Right renal cortex interstitium (tissue), 3 donors: ENCODE results near the gene CXCL13. TPM values are rescaled to one million over a fixed set of nuclear protein-coding genes. Genes with fewer than 3 reads are reported as not detected.
A peak's percentile ranks its signal among the peaks of the same experiment; 100 is the strongest.
"Not testable (repeated sequence)": the region's sequence is repeated elsewhere in the genome, so short reads cannot be mapped to it uniquely, and the experiment has no call there.

Experiments used
- DNase-seq, 3 donors: peaks; one replicate each; pipeline ENCODE4 v3.0.0-alpha.2; 2013; ENCODE audit warnings: low read depth in 3 of 3, low spot score in 2 of 3
- polyA plus RNA-seq, 3 donors: library from polyadenylated mRNA; unstranded; fragments of 120-200 nt; gene quantifications; one replicate each; pipeline ENCODE4 v1.2.1, GENCODE V29; 2013; ENCODE audit not compliant: insufficient read length in 3 of 3

CXCL13 gene
- polyA plus RNA-seq, 3 donors, result 0.44 to 1.0 (median 0.90) TPM

DNA sequence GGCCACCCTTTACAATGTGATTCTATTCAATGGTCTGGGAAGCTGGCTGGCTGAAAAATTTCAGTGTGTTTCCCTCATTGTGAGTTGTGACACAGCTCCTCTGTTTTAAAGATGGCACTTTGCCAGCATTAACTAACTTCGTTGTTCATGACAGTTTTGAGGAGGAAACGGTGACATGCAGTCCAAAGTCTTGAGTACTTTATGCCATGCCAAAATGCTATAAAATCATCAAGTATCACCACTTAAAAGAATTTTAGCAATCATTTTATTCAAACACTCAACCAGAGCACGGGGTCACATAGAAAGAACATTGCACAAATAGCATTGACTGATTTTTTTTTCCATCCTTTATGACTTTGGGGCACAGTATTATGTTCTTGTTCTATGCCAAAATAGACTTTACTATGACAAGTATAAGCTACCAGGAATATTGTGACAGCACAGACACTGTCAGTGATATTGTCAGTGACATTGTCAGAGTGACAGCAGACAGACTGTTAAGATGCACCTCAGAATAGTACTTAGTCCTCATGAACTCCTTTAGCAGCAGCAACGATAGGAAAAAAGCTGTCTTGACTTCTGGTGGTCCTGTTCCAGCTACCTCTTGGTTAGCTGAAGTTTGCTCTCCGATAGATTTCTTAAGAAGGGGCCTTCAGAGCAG is 46.7 kb downstream of the CXCL13 start:
- peak in 1 of 3 donors; percentile 5 for DNase-seq

DNA sequence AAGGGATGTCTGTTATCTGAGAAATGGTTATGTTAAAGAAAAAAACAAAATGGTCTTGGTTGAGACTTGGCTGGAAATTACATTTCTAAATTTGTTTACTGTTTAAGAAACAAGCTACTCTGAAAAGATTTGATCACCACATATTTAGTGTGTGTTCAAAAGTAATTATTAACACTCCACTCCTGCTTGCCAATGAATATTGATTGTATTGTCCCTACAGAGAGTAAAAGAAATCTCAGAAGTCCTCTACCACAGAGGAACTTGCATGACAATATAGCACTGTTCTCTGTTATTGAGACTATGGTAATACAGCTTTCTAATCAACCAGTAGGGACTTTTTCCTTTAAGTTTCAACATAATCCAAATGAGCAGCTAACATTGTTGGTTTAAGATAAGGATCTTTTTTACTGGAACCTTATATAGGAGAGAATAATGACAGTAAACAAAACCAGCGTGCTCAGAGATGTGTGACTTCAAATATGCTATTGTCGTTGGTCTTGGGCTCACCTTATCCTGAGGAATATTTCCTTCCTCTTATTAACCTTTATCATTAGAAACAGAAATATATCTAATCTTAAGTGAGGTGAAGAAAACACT is 47.6 kb downstream of the CXCL13 start:
- DNase-seq, result no peak

DNA sequence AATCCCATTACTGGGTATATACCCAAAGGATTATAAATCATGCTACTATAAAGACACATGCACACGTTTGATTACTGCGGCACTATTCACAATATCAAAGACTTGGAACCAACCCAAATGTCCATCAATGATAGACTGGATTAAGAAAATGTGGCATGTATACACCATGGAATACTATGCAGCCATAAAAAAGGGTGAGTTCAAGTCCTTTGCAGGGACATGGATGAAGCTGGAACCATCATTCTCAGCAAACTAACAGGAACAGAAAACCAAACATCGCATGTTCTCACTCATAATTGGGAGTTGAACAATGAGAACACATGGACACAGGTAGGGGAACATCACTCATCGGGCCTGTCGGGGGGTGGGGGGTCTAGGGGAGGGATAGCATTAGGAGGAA is 54.7 kb downstream of the CXCL13 start:
- not testable (repeated sequence) for DNase-seq

Other genes starting within 250 kb of the CXCL13 start
- 10 to 100 TPM; 37.3 to 42.4 (median 39.0) TPM for gene CNOT6L, start 213.5 kb downstream of the CXCL13 start, polyA plus RNA-seq